NT2/D1 (cell line): ENCODE measurements around the gene IL36RN.

Source experiments
- DNase-seq: peaks from one replicate; pipeline ENCODE4 v3.0.0-alpha.2; 2011; ENCODE audit warnings: low read depth, low spot score
- H3K27me3 ChIP-seq: 2 replicates; pipeline ENCODE4 v1.6.0; 2011; ENCODE audit warnings: mild to moderate bottlenecking; ENCODE audit not compliant: insufficient read length, insufficient read depth
- H3K36me3 ChIP-seq: 2 replicates; pipeline ENCODE4 v1.6.1; 2011; ENCODE audit warnings: mild to moderate bottlenecking, low read length, mixed read lengths; ENCODE audit not compliant: insufficient read depth, insufficient read length
- H3K4me1 ChIP-seq: 2 replicates; pipeline ENCODE4 v1.5.1; 2011; ENCODE audit not compliant: insufficient read depth, insufficient read length
- H3K4me3 ChIP-seq: 2 replicates; pipeline ENCODE4 v1.5.1; 2011; ENCODE audit warnings: low read depth; ENCODE audit not compliant: insufficient read length
- H3K9ac ChIP-seq: 2 replicates; pipeline ENCODE4 v1.6.0; 2011; ENCODE audit warnings: low read depth; ENCODE audit not compliant: insufficient read length
- H3K9me3 ChIP-seq: 2 replicates; pipeline ENCODE4 v1.5.1; 2011; ENCODE audit warnings: mild to moderate bottlenecking, low read length; ENCODE audit not compliant: insufficient read depth
- SUZ12 ChIP-seq: IDR thresholded peaks from 2 replicates; pipeline ENCODE4 v1.6.1; 2011; ENCODE audit not compliant: insufficient read length, insufficient read depth; ENCODE audit errors: extremely low read depth
- YY1 ChIP-seq: IDR thresholded peaks from 2 replicates; pipeline ENCODE4 v1.6.1; 2011; ENCODE audit not compliant: insufficient read length, insufficient read depth
- ZNF274 ChIP-seq: IDR thresholded peaks from 2 replicates; pipeline ENCODE4 v1.6.1; 2011; ENCODE audit warnings: mild to moderate bottlenecking, low read depth, low read length

IL36RN gene

DNA sequence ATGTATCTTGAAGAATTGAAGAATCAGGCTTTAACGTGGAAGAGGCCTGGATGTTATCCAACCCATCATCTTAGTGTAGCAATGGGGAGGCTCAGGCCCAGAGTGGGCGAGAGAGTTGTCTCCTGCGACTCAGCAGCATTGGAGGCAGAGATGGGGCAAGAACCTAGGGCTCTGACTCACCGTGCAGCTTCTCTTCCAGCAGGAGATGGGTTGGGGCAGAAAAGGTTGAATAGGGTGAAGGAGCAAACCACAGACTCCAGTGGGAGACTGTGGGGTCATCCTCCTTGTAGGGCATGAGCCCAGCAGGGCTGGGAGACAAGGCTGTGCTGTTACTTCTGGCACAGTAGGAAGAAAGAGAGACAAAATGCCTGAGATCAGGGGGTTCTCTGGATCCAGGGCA is 1.4 kb downstream of the IL36RN start:
- DNase-seq: no peak
- Histone ChIP-seq H3K4me3 (no peak overlapping the region), H3K9me3 (0 out of 2 replicates have a peak, but pooled peaks cover 10% of the 10 kb centered on the region), H3K9ac (no peak overlapping the region), H3K4me1 (peaks cover 3% of the 10 kb centered on the region), H3K27me3 (peaks cover 20% of the 10 kb centered on the region), H3K36me3 (no peaks in the 10 kb centered on the region)
- no peak for TF ChIP-seq ZNF274
- TF ChIP-seq SUZ12: no peak
- no peak for TF ChIP-seq YY1

DNA sequence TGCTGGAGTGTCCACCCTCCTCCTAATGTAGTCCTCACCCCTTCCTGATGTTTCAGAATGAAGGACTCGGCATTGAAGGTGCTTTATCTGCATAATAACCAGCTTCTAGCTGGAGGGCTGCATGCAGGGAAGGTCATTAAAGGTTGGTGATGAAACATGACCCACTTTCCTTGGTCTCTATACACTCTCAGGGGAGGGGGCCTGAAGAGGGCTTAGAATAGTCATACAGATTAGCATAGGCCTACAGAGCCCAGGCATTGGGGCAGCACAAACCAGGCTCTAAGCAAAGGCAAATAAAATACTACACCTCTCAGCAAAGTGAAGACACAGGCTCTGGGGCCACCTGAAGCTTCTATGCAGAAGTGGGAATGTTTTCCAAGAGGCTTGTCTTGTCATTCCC is 1.8 kb downstream of the IL36RN start:
- 0 out of 2 replicates have a peak, but pooled peaks cover 6% of the 10 kb centered on the region for H3K9me3 ChIP-seq
- no peak for DNase-seq
- H3K4me3 ChIP-seq: no peak overlapping the region
- H3K9ac ChIP-seq: no peak overlapping the region
- no peaks in the 10 kb centered on the region for H3K36me3 ChIP-seq
- H3K4me1 ChIP-seq: peaks cover 3% of the 10 kb centered on the region
- TF ChIP-seq ZNF274 (no peak), SUZ12 (no peak), YY1 (no peak)
- H3K27me3 ChIP-seq: peaks cover 20% of the 10 kb centered on the region

DNA sequence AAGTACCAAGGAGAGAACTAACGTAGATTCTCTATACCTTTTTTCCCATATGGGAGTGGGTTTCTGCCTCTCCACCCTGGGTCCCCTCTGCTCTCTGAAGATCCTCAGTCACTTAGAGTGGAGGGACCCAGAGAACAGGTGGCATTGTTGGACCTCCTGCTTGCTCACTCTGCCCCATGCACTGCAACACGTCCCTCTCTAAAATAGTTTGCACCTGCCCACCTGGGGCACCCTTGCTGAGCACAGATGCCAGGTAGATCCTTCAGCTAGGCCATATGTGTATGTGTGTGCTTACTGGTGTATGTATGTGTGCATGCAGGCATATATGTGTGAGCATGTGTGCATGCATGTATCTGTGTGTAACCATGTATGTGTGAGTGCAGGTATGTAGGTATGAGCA is 2.2 kb downstream of the IL36RN start:
- Histone ChIP-seq H3K9ac (no peak overlapping the region), H3K9me3 (0 out of 2 replicates have a peak, but pooled peaks cover 4% of the 10 kb centered on the region), H3K4me3 (no peak overlapping the region), H3K36me3 (no peaks in the 10 kb centered on the region), H3K4me1 (peaks cover 3% of the 10 kb centered on the region), H3K27me3 (peaks cover 20% of the 10 kb centered on the region)
- TF ChIP-seq ZNF274: no peak
- no peak for TF ChIP-seq YY1
- no peak for TF ChIP-seq SUZ12
- no peak for DNase-seq

DNA sequence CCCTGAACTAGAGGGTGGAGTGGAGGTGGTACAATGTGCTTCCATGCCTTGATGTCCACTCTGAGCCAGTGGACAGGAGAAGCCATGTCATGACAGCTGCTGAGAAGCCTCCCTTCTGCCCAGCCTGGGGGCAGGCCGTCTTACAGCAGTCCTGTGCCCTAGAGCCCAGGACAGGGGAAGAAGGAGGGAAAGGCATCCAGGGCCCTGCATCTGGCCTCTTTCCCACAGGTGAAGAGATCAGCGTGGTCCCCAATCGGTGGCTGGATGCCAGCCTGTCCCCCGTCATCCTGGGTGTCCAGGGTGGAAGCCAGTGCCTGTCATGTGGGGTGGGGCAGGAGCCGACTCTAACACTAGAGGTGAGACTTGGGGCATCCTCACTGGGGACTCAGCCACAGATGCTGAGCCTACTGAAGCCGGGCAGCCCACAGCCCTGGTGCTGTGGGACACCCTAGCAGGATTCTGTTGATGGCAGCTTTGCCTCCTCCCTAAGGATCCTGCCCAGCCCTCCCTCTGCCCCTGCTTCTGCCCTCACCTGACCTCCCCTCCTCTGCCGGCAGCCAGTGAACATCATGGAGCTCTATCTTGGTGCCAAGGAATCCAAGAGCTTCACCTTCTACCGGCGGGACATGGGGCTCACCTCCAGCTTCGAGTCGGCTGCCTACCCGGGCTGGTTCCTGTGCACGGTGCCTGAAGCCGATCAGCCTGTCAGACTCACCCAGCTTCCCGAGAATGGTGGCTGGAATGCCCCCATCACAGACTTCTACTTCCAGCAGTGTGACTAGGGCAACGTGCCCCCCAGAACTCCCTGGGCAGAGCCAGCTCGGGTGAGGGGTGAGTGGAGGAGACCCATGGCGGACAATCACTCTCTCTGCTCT is 3.1 kb downstream of the IL36RN start:
- peaks cover 20% of the 10 kb centered on the region for H3K27me3 ChIP-seq
- no peak overlapping the region for H3K9ac ChIP-seq
- no peak for TF ChIP-seq SUZ12
- TF ChIP-seq YY1: no peak
- no peak for TF ChIP-seq ZNF274
- no peak overlapping the region for H3K4me3 ChIP-seq
- H3K36me3 ChIP-seq: no peaks in the 10 kb centered on the region
- no peak for DNase-seq
- peaks cover 3% of the 10 kb centered on the region for H3K4me1 ChIP-seq
- no peaks in the 10 kb centered on the region for H3K9me3 ChIP-seq

DNA sequence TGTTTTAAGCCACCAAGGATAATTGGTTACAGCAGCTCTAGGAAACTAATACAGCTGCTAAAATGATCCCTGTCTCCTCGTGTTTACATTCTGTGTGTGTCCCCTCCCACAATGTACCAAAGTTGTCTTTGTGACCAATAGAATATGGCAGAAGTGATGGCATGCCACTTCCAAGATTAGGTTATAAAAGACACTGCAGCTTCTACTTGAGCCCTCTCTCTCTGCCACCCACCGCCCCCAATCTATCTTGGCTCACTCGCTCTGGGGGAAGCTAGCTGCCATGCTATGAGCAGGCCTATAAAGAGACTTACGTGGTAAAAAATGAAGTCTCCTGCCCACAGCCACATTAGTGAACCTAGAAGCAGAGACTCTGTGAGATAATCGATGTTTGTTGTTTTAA is 5.3 kb downstream of the IL36RN start:
- Histone ChIP-seq H3K36me3 (no peaks in the 10 kb centered on the region), H3K9me3 (no peaks in the 10 kb centered on the region), H3K4me3 (no peak overlapping the region), H3K4me1 (peaks cover 3% of the 10 kb centered on the region), H3K27me3 (peaks cover 11% of the 10 kb centered on the region), H3K9ac (no peak overlapping the region)
- no peak for DNase-seq
- TF ChIP-seq YY1: no peak
- no peak for TF ChIP-seq SUZ12
- TF ChIP-seq ZNF274: no peak

DNA sequence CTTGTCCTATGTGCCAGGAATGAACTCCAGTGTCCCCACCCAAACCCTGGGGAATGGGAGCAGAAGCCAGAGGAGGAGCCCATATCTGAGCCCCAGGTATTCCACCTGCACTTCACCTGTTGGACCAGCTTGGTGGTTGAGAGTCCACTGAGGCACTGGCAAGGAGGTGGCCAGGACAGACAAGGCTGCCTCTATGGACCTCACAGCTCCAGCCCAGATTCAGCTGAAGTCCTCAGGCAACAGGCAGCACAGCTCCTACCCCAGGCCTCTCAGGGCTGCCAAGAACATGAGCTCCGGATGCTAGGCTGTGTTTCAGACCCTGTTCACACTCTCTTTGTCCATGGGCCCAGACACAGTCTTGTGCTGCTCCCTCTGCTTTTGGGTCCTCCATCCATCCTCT is 5.9 kb downstream of the IL36RN start:
- H3K9me3 ChIP-seq: no peaks in the 10 kb centered on the region
- TF ChIP-seq YY1: no peak
- no peak for TF ChIP-seq SUZ12
- TF ChIP-seq ZNF274: no peak
- no peak overlapping the region for H3K4me3 ChIP-seq
- no peak for DNase-seq
- H3K36me3 ChIP-seq: no peaks in the 10 kb centered on the region
- peaks cover 9% of the 10 kb centered on the region for H3K27me3 ChIP-seq
- H3K4me1 ChIP-seq: peaks cover 3% of the 10 kb centered on the region
- H3K9ac ChIP-seq: no peak overlapping the region

DNA sequence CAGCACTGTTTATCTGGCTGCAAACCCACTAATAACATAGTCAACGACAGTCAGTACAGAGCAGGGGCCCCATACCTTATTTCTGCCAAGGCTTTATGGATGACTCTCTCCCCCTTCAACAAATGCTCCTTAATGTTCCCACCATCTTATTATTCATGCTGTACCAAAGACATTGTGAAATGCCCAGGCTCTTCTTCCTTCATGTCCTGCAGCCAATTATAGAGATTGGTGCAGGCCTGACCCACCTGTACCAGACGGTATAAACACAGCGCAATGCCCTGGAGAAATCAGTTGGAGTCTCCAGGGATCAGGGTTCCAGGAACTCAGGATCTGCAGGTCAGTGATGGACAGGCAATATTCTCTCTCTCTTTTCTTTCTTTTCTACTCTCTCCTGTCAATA is 8.7 kb downstream of the IL36RN start, which contains the start of gene IL1F10:
TSS of gene IL1F10 (plus strand) at position 290 of the 400 bp plus-strand sequence. CDS start 4,769 bp downstream, outside the sequence.
- Histone ChIP-seq H3K4me3 (no peak within 1 kb of the TSS), H3K27me3 (no peaks in the 10 kb centered on the region), H3K9ac (no peak within 1 kb of the TSS), H3K4me1 (no peaks in the 10 kb centered on the region), H3K36me3 (no peaks in the 10 kb centered on the region), H3K9me3 (no peaks in the 10 kb centered on the region)
- no peak for DNase-seq
- no peak for TF ChIP-seq SUZ12
- no peak for TF ChIP-seq ZNF274
